Left lung (tissue), 10 donors: Measurements from ENCODE around the gene ASCL4. TPM values are rescaled to one million over a fixed set of nuclear protein-coding genes. Genes with fewer than 3 reads are reported as not detected.

Experiments
- ATAC-seq: fragments of 200-7000 bp; cut with Tn5 transposase; one replicate; pipeline ENCODE4 v1.9.1; 2020; ENCODE audit warnings: moderate library complexity
- DNase-seq, 4 donors: peaks; one replicate each; pipeline ENCODE4 v3.0.0-alpha.2; 2013 to 2020
- H3K27ac ChIP-seq, 2 donors: fragments of 200-600 bp; sonication (generic) in 1 of 2; one replicate each; pipeline versions ENCODE4 v1.5.0 to v1.8.0; 2020 to 2021
- H3K27me3 ChIP-seq, 2 donors: fragments of 200-600 bp; sonication (generic) in 1 of 2; one replicate each; pipeline versions ENCODE4 v1.5.0 to v1.8.0; 2020 to 2021
- H3K36me3 ChIP-seq, 2 donors: fragments of 200-600 bp; sonication (generic) in 1 of 2; one replicate each; pipeline versions ENCODE4 v1.5.0 to v1.8.0; 2020 to 2021
- H3K4me1 ChIP-seq, 2 donors: fragments of 200-600 bp; one replicate each; pipeline ENCODE4 v1.8.0; 2021
- H3K4me3 ChIP-seq, 2 donors: fragments of 200-600 bp; sonication (generic) in 1 of 2; one replicate each; pipeline versions ENCODE4 v1.5.0 to v1.8.0; 2020 to 2021; ENCODE audit warnings: mild to moderate bottlenecking in 1 of 2
- H3K9me3 ChIP-seq, 2 donors: fragments of 200-600 bp; sonication (generic) in 1 of 2; one replicate each; pipeline versions ENCODE4 v1.5.0 to v1.8.0; 2020 to 2021
- CTCF ChIP-seq, 2 donors: fragments of 200-600 bp; sonication (generic) in 1 of 2; IDR thresholded peaks; one replicate each; pipeline versions ENCODE4 v1.5.0 to v1.8.0; 2021; ENCODE audit warnings: antibody characterized with exemption in 2 of 2
- intact Hi-C, 2 donors: fragments of 100-400 bp; cut with DNase I; formaldehyde crosslinking; loops; one replicate each; pipeline versions ENCODE4 v1.11.2 to v1.14.2; 2022
- polyA plus RNA-seq, 6 donors: library from polyadenylated mRNA; unstranded; fragments of 120-200 nt; gene quantifications; one replicate each; pipeline ENCODE4 v1.2.1, GENCODE V29; 2013; ENCODE audit not compliant: insufficient read length in 6 of 6
- total RNA-seq, 2 donors: library from RNA; stranded (reverse); fragmentation: NEBNext Ultra II Directional; extraction: Animal tissue kit (Norgen Biotek cat#: 25700); gene quantifications; one replicate each; pipeline ENCODE4 v1.2.1, GENCODE V29; 2021
- donor health status: DM: no; HTN: yes; CAD: no.
- donor health status: DM: no; HTN: no; CAD: no.

The ASCL4 gene
- total and polyA plus RNA-seq, 8 donors = not detected

DNA sequence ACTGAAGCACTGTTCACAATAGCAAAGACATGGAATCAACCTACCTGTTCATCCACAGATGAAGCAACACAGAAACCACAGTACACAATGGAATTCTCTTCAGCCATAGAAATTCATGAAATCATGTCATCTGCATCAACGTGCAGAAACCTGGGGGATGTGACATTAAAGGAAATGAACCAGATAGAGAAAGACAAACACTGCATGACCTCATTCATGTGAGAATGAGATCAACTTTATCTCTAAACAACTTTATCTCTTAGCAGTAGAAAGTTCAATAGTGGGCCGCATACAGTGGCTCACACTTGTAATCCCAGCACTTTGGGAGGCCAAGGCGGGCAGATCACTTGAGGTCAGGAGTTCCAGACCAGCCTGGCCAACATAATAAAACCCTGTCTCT lies 19.9 kb downstream of the ASCL4 start:
- H3K27ac ChIP-seq = no peak overlapping the region
- H3K36me3 ChIP-seq = no peaks in the 10 kb centered on the region
- intact Hi-C loops = no loop called here
- no peaks in the 10 kb centered on the region for H3K9me3 ChIP-seq
- no peak overlapping the region for H3K4me3 ChIP-seq
- DNase-seq (no peak), ATAC-seq (no peak)
- no peaks in the 10 kb centered on the region for H3K4me1 ChIP-seq
- H3K27me3 ChIP-seq = peaks cover 0 to 24% of the 10 kb centered on the region in 2 donors
- no peak for TF ChIP-seq CTCF (IDR thresholded peaks at IDR 0.05)

GRCh38 chr12:107798580-107798979 lies 24.1 kb downstream of the ASCL4 start:
- H3K4me1 ChIP-seq = no peaks in the 10 kb centered on the region
- H3K27ac ChIP-seq = no peak overlapping the region
- TF ChIP-seq CTCF (IDR thresholded peaks at IDR 0.05) = no peak
- no peak for ATAC-seq
- H3K36me3 ChIP-seq = no peaks in the 10 kb centered on the region
- DNase-seq = no peak
- H3K9me3 ChIP-seq = no peaks in the 10 kb centered on the region
- peaks cover 0 to 12% of the 10 kb centered on the region in 2 donors for H3K27me3 ChIP-seq
- no peak overlapping the region for H3K4me3 ChIP-seq
- intact Hi-C loops = no loop called here

DNA sequence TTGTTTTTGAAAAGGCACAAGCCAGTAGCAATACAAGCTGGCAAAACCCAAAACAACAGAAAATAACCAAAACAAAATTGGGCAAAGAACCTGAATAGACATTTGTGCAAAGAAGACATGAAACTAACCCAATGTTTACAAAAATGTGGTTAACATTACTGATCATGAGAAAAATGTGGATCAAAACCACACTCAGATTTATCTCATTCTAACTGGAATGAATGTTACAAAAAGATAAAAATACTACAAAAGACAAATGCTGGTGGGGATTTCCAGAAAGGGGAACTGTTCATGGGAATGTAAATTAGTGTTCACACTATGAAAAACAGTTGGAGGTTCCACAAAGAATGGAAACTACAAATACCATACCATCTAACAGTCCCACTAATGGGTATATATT lies 26.6 kb downstream of the ASCL4 start:
- no peak for DNase-seq
- H3K9me3 ChIP-seq = no peaks in the 10 kb centered on the region
- no peak for ATAC-seq
- H3K36me3 ChIP-seq = no peaks in the 10 kb centered on the region
- intact Hi-C loops = no loop called here
- H3K4me3 ChIP-seq = no peak overlapping the region
- no peaks in the 10 kb centered on the region for H3K27me3 ChIP-seq
- H3K27ac ChIP-seq = no peak overlapping the region
- no peaks in the 10 kb centered on the region for H3K4me1 ChIP-seq
- TF ChIP-seq CTCF (IDR thresholded peaks at IDR 0.05) = no peak

- Histone ChIP-seq H3K36me3 (no peaks in the 10 kb centered on the region), H3K4me1 (no peaks in the 10 kb centered on the region), H3K9me3 (no peaks in the 10 kb centered on the region), H3K27me3 (no peaks in the 10 kb centered on the region), H3K27ac (no peak overlapping the region), H3K4me3 (no peak overlapping the region)
- ATAC-seq (no peak), DNase-seq (no peak)
- TF ChIP-seq CTCF (IDR thresholded peaks at IDR 0.05) = no peak
- intact Hi-C loops = no loop called here
Measured at GRCh38 chr12:107803092-107803491, 28.6 kb downstream of the ASCL4 start.

DNA sequence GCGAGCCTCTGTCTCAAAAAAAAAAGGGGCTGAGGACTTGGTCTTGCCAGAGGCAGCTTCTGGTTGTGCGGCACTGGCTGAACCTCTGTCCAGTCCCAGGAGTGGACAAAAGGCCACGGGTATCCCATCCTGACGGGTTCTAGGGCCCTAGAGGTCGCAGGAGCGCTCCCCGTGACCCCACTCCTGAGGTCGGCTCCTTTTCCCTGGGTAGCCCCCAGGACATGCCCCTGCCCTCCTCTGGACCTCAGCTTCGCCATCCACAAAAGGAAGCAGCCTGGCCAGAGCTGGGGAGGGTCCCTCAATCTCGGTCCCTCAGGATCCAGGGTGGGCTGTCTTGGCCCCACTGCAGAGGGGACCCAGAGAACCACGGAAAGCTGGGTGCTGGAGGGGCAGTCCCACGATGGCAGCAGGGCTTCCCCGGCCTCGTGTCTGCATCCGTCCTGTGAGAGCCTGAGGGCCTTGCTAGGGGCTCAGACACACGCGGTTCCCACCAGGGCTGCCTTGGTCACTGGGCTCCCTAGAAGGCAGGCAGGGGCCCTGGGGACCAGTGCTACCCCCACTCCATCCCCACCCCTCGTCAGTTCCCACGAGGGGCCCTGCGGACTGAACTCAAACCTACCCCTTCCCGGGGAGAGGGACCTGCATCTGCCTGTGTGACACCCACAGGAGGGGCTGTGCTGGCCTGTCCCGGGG lies 31.1 kb downstream of the ASCL4 start:
- Histone ChIP-seq H3K36me3 (no peaks in the 10 kb centered on the region), H3K9me3 (no peaks in the 10 kb centered on the region), H3K27me3 (no peaks in the 10 kb centered on the region), H3K27ac (no peak overlapping the region), H3K4me1 (no peaks in the 10 kb centered on the region), H3K4me3 (no peak overlapping the region)
- no peak for TF ChIP-seq CTCF (IDR thresholded peaks at IDR 0.05)
- intact Hi-C loops = no loop called here
- DNase-seq (no peak), ATAC-seq (no peak)
